Measurements from ENCODE around the gene ZNHIT2. TPM values are rescaled to one million over a fixed set of nuclear protein-coding genes. Genes with fewer than 3 reads are reported as not detected.

Gene ZNHIT2
- total RNA-seq, 2 experiments from 2014 or later, result 11.5 to 12.7 TPM

DNA sequence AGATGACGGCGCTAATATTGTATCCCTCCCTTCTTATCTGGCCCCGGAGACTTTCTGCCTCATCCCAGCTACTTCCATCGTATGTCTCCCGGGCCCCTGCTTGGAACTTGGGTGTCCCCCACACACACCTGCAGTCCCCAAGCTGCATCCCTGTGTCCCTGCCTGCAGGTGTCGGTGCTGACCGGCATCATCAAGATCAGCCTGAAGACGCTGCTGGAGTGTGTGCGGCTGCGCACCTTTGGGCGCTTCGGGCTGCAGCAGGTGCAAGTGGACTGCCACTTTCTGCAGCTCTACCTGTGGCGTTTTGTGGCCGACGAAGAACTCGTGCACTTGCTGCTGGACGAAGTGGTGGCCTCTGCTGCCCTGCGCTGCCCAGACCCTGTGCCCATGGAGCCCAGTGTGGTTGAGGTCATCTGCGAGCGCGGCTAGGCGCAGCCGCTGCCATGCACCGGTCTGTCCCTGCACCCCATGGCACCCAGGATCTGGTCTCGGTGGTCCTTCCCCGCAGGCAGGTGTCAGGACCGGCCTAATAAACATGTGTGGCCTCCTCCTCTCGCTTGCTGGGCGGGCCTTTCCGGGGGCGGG, 6.2 kb downstream of the ZNHIT2 start:
- ATAC-seq (no peak), DNase-seq (no peak)
- peak overlapping the region; percentile 81 for H3K27ac Mint-ChIP-seq
- ChIA-PET POLR2A (interaction anchor here (0.5 to 16.2 kb wide), 9 partner anchors 10 to 440 kb away, joined by 3 to 294 read pairs (median 3); partner anchors contain the start of genes ARL2, CAPN1, FAU and MRPL49), CTCF (interaction anchor here (0.8 to 7.6 kb wide), 19 partner anchors 7 to 263 kb away, joined by 3 to 115 read pairs (median 6); partner anchors contain the start of genes ARL2, CAPN1, CDC42EP2 and CDCA5)
- intact Hi-C loops (cut with micrococcal nuclease), result loop anchor here (10.0 kb wide), 1 partner anchor 96 kb away; the partner anchor contains the start of gene ARL2
- H3K9me3 Mint-ChIP-seq, result no peaks in the 10 kb centered on the region
- H3K27me3 Mint-ChIP-seq, result no peaks in the 10 kb centered on the region
- TF ChIP-seq, protein P1, sequence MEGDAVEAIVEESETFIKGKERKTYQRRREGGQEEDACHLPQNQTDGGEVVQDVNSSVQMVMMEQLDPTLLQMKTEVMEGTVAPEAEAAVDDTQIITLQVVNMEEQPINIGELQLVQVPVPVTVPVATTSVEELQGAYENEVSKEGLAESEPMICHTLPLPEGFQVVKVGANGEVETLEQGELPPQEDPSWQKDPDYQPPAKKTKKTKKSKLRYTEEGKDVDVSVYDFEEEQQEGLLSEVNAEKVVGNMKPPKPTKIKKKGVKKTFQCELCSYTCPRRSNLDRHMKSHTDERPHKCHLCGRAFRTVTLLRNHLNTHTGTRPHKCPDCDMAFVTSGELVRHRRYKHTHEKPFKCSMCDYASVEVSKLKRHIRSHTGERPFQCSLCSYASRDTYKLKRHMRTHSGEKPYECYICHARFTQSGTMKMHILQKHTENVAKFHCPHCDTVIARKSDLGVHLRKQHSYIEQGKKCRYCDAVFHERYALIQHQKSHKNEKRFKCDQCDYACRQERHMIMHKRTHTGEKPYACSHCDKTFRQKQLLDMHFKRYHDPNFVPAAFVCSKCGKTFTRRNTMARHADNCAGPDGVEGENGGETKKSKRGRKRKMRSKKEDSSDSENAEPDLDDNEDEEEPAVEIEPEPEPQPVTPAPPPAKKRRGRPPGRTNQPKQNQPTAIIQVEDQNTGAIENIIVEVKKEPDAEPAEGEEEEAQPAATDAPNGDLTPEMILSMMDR (IDR thresholded peaks at IDR 0.05), result no peak
- peak overlapping the region; percentile 86 for H3K4me3 Mint-ChIP-seq
- peaks cover 42% of the 10 kb centered on the region for H3K4me1 Mint-ChIP-seq (ENCODE audit: low read depth)
- peaks cover 15% of the 10 kb centered on the region for H3K36me3 Mint-ChIP-seq (ENCODE audit: low read depth)

DNA sequence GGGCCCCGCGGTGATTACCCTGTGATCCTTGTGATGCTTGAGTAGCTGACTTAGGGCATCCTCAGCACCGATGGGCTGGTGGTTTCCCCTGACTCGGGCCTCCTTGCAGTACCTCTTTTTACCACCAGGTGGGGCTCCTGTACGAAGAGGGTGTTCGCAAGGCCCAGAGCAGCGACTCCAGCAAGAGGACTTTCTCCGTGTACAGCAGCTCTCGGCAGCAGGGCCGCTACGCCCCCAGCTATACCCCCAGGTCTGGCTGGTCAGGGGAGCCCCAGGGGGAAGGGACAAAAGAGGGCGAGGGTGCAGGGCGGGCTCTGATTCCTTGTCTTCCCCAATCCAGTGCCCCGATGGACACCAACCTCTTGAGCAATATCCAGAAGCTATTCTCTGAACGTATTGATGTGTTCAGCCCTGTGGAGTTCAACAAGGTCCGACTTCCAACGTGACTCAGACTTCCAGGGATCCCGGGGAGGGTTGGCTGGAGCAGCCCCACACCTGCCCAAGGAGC, 7.1 kb downstream of the ZNHIT2 start:
- Mint-ChIP-seq H3K36me3 (ENCODE audit: low read depth) (peaks cover 11% of the 10 kb centered on the region), H3K4me3 (no peak overlapping the region), H3K27ac (peak overlapping the region; percentile 46), H3K27me3 (no peaks in the 10 kb centered on the region), H3K4me1 (ENCODE audit: low read depth) (peaks cover 34% of the 10 kb centered on the region), H3K9me3 (no peaks in the 10 kb centered on the region)
- ChIA-PET CTCF (interaction anchor here (0.6 to 7.6 kb wide), 25 partner anchors 11 to 221 kb away, joined by 3 to 115 read pairs (median 5); partner anchors contain the start of genes ARL2, CAPN1, CDC42EP2 and CDCA5), POLR2A (interaction anchor here (0.5 to 16.2 kb wide), 8 partner anchors 11 to 441 kb away, joined by 3 to 294 read pairs (median 3); partner anchors contain the start of genes ARL2, CAPN1, FAU and MRPL49)
- intact Hi-C loops (cut with micrococcal nuclease), result loop anchor here (10.0 kb wide), 1 partner anchor 96 kb away; the partner anchor contains the start of gene ARL2
- TF ChIP-seq, protein P1 (IDR thresholded peaks at IDR 0.05), result peak; percentile 95
- ATAC-seq (peak; percentile 68), DNase-seq (peak; percentile 98)

DNA sequence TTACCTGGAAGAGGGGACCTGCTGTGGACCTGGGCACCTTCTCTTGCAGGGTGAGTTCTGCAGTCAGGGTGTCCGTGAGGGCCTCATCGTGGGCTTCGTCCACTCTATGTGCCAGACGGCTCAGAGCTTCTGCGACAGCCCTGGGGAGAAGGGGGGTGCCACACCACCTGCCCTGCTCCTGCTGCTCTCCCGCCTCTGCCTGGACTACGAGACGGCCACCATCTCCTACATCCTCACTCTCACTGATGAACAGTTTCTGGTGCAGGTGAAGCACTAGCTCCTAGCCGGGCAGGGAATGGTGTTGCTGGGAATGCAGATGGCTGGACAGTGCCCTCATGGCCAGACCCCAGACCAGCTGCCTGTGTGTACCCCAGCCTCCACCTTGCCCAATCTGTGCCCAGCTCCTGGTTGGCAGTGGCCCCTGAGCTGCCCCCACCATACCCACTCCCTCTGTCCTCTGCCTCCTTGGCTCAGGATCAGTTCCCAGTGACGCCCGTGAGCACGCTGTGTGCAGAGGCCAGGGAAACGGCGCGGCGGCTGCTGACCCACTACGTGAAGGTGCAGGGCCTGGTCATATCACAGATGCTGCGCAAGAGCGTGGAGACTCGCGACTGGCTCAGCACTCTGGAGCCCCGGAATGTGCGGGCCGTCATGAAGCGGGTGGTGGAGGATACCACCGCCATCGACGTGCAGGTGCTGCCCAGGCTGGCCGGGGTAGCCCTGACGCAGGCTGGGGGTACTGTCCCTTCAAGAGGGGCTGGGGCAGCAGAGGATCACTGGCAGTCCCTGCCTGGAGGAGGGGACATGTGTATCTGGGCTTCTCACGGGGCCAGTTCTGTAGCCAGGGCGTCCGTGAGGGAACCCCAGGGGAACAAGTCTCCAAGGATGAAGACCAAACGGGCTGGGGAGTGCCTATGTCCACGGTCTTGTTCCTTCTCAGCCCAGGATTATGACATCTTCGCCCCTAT, 8.0 kb downstream of the ZNHIT2 start:
- Mint-ChIP-seq H3K9me3 (no peaks in the 10 kb centered on the region), H3K4me3 (no peak overlapping the region), H3K36me3 (ENCODE audit: low read depth) (peaks cover 15% of the 10 kb centered on the region), H3K4me1 (ENCODE audit: low read depth) (peaks cover 36% of the 10 kb centered on the region), H3K27me3 (no peaks in the 10 kb centered on the region), H3K27ac (no peak overlapping the region)
- intact Hi-C loops (cut with micrococcal nuclease), result loop anchor here (10.0 kb wide), 1 partner anchor 95 kb away; the partner anchor contains the start of gene ARL2
- CTCF ChIA-PET, result interaction anchor here (0.6 to 7.6 kb wide), 23 partner anchors 8 to 222 kb away, joined by 3 to 115 read pairs (median 5); partner anchors contain the start of genes ARL2, CAPN1, CDC42EP2 and CDCA5
- TF ChIP-seq, protein P1 (IDR thresholded peaks at IDR 0.05), result no peak
- no peak for ATAC-seq
- POLR2A ChIA-PET, result interaction anchor here (0.8 to 16.2 kb wide), 7 partner anchors 8 to 72 kb away, joined by 3 to 294 read pairs (median 9); partner anchors contain the start of genes CAPN1, CDCA5, FAU and MRPL49
- no peak for DNase-seq

DNA sequence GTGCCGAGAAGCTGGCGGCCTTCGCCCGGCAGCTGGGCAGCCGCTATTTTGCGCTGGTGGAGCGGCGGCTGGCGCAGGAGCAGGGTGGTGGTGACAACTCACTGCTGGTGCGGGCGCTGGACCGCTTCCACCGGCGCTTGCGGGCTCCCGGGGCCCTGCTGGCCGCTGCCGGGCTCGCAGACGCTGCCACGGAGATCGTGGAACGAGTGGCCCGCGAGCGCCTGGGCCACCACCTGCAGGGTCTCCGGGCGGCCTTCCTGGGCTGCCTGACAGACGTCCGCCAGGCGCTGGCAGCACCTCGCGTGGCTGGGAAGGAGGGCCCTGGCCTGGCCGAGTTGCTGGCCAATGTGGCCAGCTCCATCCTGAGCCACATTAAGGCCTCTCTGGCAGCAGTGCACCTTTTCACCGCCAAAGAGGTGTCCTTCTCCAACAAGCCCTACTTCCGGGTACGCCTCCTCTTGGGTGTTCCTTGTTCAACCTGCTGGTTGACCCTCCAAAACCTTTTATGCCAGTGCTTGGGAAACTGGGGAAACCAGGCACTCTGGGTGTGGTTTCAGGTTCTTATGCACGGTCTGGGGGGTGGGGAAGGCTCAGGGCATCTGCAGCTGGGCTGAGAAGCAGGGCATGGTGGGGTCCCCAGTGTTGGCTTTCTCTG, 8.9 kb downstream of the ZNHIT2 start:
- intact Hi-C loops (cut with micrococcal nuclease), result no loop called here
- peaks cover 31% of the 10 kb centered on the region for H3K4me1 Mint-ChIP-seq (ENCODE audit: low read depth)
- no peak overlapping the region for H3K27ac Mint-ChIP-seq
- TF ChIP-seq, protein P1 (IDR thresholded peaks at IDR 0.05), result no peak
- H3K9me3 Mint-ChIP-seq, result no peaks in the 10 kb centered on the region
- no peak for DNase-seq
- POLR2A ChIA-PET, result interaction anchor here (0.8 to 16.2 kb wide), 6 partner anchors 9 to 27 kb away, joined by 3 to 294 read pairs (median 8); partner anchors contain the start of genes CDCA5, FAU, MRPL49 and VPS51
- no peak for ATAC-seq
- no peak overlapping the region for H3K4me3 Mint-ChIP-seq
- no peaks in the 10 kb centered on the region for H3K27me3 Mint-ChIP-seq
- peaks cover 14% of the 10 kb centered on the region for H3K36me3 Mint-ChIP-seq (ENCODE audit: low read depth)
- CTCF ChIA-PET, result interaction anchor here (0.8 to 7.6 kb wide), 7 partner anchors 9 to 207 kb away, joined by 3 to 115 read pairs (median 5); partner anchors contain the start of genes ARL2, FAU, MRPL49 and VPS51
